Testis (tissue), 3 donors: ENCODE data around the gene KIAA1210. TPM values are rescaled to one million over a fixed set of nuclear protein-coding genes. Genes with fewer than 3 reads are reported as not detected.

Experiments used
- DNase-seq: peaks from one replicate; pipeline ENCODE4 v3.0.0-alpha.2; 2019
- H3K27ac ChIP-seq, 2 donors: fragments of 200-600 bp; sonication (generic); one replicate each; pipeline ENCODE4 v1.5.1; 2019
- H3K27me3 ChIP-seq: fragments of 200-600 bp; sonication (generic); one replicate; pipeline ENCODE4 v1.5.1; 2019
- H3K36me3 ChIP-seq: fragments of 200-600 bp; sonication (generic); one replicate; pipeline ENCODE4 v1.5.1; 2017; ENCODE audit warnings: low read depth; ENCODE audit errors: missing control alignments
- H3K4me1 ChIP-seq: fragments of 200-600 bp; sonication (generic); one replicate; pipeline ENCODE4 v1.5.1; 2019
- H3K4me3 ChIP-seq, 2 donors: fragments of 200-600 bp; sonication (generic); one replicate each; pipeline ENCODE4 v1.5.1; 2017 to 2019
- H3K9me3 ChIP-seq: fragments of 200-600 bp; sonication (generic); one replicate; pipeline ENCODE4 v1.5.1; 2017
- CTCF ChIP-seq, 3 experiments: fragments of 450-650 bp in 2 of 3; fragments of 200-600 bp in 1 of 3; sonication (generic) in 1 of 3; IDR thresholded peaks; one replicate each; pipeline ENCODE4 v1.5.1; 2016 to 2019; ENCODE audit warnings: antibody characterized with exemption in 3 of 3, mild to moderate bottlenecking in 2 of 3, moderate library complexity in 1 of 3
- POLR2A ChIP-seq: fragments of 450-650 bp; IDR thresholded peaks from one replicate; pipeline ENCODE4 v1.6.1; 2017; ENCODE audit warnings: antibody characterized with exemption, mild to moderate bottlenecking, moderate library complexity
- WGBS, 2 donors: methylation state at CpG; one replicate each; pipeline ENCODE4 v1.1.5; 2018; 5-methylcytosine and 5-hydroxymethylcytosine counted together
- intact Hi-C: fragments of 100-400 bp; cut with DNase I; formaldehyde crosslinking; loops from one replicate; pipeline ENCODE4 v1.15.1; 2023; ENCODE audit warnings: low total_unique reads
- polyA plus RNA-seq: library from polyadenylated mRNA; stranded (reverse); fragments of 350-450 nt; fragmentation: Illumina TruSeq; extraction: RNeasy Lipid Tissue Mini Kit (QIAGEN cat#74804); gene quantifications from one replicate; pipeline ENCODE4 v1.2.3, GENCODE V29; 2014; ENCODE audit warnings: low read depth, low replicate concordance; ENCODE audit not compliant: insufficient read depth
- total RNA-seq, 2 donors: library from RNA; depleted of rRNA; stranded (reverse); fragments of >200 nt; gene quantifications; one replicate each; pipeline ENCODE4 v1.2.3, GENCODE V29; 2016

KIAA1210 gene
- total and polyA plus RNA-seq, 3 donors from 2014 or later = 63.0 to 286 (median 245) TPM

- Histone ChIP-seq H3K4me1 (no peaks in the 10 kb centered on the region), H3K27me3 (no peaks in the 10 kb centered on the region), H3K9me3 (no peaks in the 10 kb centered on the region), H3K4me3 (no peak overlapping the region), H3K36me3 (no peaks in the 10 kb centered on the region), H3K27ac (no peak overlapping the region)
- TF ChIP-seq CTCF (IDR thresholded peaks at IDR 0.05) = no peak
- TF ChIP-seq POLR2A = no peak
- DNase-seq = no peak
- intact Hi-C loops = no loop called here
Observed at GRCh38 chrX:119095936-119096335, 31.7 kb downstream of the KIAA1210 start.

- no peak overlapping the region for H3K27ac ChIP-seq
- WGBS, 2 donors = 90 to 100% methylated on average over 3 of the region's 3 CpGs
- TF ChIP-seq CTCF (IDR thresholded peaks at IDR 0.05) (no peak), POLR2A (no peak)
- H3K36me3 ChIP-seq = no peaks in the 10 kb centered on the region
- intact Hi-C loops = no loop called here
- no peaks in the 10 kb centered on the region for H3K4me1 ChIP-seq
- no peaks in the 10 kb centered on the region for H3K9me3 ChIP-seq
- no peak overlapping the region for H3K4me3 ChIP-seq
- no peak for DNase-seq
- H3K27me3 ChIP-seq = no peaks in the 10 kb centered on the region
Observed at GRCh38 chrX:119094819-119095218, 32.8 kb downstream of the KIAA1210 start.

- Histone ChIP-seq H3K27ac (no peak overlapping the region), H3K9me3 (no peaks in the 10 kb centered on the region), H3K4me1 (no peaks in the 10 kb centered on the region), H3K27me3 (no peaks in the 10 kb centered on the region), H3K4me3 (no peak overlapping the region), H3K36me3 (no peaks in the 10 kb centered on the region)
- no peak for DNase-seq
- intact Hi-C loops = no loop called here
- TF ChIP-seq POLR2A (no peak), CTCF (IDR thresholded peaks at IDR 0.05) (no peak)
- 76 to 86% methylated on average over 6 to 7 of the region's 7 CpGs for WGBS, 2 donors
Observed at GRCh38 chrX:119093991-119094735, 33.4 kb downstream of the KIAA1210 start.

GRCh38 chrX:119090627-119091026 is 37.0 kb downstream of the KIAA1210 start:
- intact Hi-C loops = no loop called here
- H3K27ac ChIP-seq = no peak overlapping the region
- no peak for DNase-seq
- H3K4me3 ChIP-seq = no peak overlapping the region
- WGBS, 2 donors = 100% methylated on average over 1 of the region's 1 CpG
- TF ChIP-seq CTCF (IDR thresholded peaks at IDR 0.05) = no peak
- no peak for TF ChIP-seq POLR2A
- no peaks in the 10 kb centered on the region for H3K9me3 ChIP-seq
- no peaks in the 10 kb centered on the region for H3K36me3 ChIP-seq
- H3K4me1 ChIP-seq = no peaks in the 10 kb centered on the region
- H3K27me3 ChIP-seq = no peaks in the 10 kb centered on the region

- Histone ChIP-seq H3K27ac (no peak overlapping the region), H3K27me3 (no peaks in the 10 kb centered on the region), H3K4me1 (no peaks in the 10 kb centered on the region), H3K4me3 (no peak overlapping the region), H3K36me3 (no peaks in the 10 kb centered on the region), H3K9me3 (no peaks in the 10 kb centered on the region)
- TF ChIP-seq POLR2A = no peak
- no peak for TF ChIP-seq CTCF (IDR thresholded peaks at IDR 0.05)
- intact Hi-C loops = no loop called here
- 57 to 85% methylated on average over 1 of the region's 1 CpG for WGBS, 2 donors
- DNase-seq = no peak
Observed at GRCh38 chrX:119089619-119090018, 38.0 kb downstream of the KIAA1210 start.
